ENCODE data around the gene FAM131B.

DNA sequence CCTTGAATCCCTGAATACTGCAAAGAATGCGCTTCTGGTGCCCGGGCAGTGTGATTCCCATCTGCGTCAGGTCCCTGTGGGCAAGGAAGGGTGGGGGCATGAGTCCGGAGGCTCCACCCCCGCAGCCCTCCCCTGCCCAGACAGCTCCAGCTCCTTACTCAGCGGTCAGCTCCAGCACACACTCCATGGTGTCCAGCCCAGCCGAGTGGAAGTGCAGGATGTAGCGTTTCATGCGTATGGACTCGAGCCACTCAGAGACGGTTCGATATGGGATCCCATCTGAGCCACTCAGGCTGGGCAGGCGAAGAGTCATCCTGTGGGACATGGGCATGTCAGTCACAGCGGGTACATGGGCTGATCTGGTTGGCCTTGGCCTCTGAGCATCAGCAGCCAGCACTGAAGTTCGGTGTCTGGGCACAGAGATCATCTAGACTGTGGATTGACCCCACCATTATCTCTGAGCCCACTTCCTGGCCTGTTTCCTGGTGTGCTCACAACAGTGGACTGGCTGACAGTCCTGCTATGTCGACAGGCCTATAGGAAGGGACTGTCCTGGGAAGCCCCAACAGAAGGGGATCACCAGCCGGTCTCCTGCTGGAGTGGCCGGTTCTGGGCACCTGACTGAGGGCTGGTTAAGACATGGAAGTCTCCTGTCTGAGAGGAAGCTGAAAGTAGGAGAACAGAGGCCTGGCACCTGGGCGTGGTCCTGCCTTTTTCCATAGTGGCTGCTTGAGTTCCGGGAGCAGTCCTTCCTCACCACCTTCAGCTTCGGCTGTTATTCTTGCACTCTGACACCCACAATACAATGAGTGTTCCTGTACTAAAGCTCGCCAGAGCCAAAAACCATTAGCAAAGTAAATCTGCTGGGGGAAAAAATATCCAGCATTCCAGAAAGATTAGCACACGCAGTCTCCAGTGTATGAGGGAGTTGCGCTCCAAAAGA is 29.2 kb upstream of the FAM131B start:
- TF ChIP-seq, protein P1, sequence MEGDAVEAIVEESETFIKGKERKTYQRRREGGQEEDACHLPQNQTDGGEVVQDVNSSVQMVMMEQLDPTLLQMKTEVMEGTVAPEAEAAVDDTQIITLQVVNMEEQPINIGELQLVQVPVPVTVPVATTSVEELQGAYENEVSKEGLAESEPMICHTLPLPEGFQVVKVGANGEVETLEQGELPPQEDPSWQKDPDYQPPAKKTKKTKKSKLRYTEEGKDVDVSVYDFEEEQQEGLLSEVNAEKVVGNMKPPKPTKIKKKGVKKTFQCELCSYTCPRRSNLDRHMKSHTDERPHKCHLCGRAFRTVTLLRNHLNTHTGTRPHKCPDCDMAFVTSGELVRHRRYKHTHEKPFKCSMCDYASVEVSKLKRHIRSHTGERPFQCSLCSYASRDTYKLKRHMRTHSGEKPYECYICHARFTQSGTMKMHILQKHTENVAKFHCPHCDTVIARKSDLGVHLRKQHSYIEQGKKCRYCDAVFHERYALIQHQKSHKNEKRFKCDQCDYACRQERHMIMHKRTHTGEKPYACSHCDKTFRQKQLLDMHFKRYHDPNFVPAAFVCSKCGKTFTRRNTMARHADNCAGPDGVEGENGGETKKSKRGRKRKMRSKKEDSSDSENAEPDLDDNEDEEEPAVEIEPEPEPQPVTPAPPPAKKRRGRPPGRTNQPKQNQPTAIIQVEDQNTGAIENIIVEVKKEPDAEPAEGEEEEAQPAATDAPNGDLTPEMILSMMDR (IDR thresholded peaks at IDR 0.05; ENCODE audit: low read depth, low read length, poor library complexity, severe bottlenecking) = no peak
- TF ChIP-seq EZH2phosphoT487 (IDR thresholded peaks at IDR 0.05; ENCODE audit: borderline replicate concordance, low read length) = no peak

Data from DOHH2 (cell line).